ENCODE data around the gene SIMC1.

Gene SIMC1

GRCh38 chr5:176341325-176342157, 103.3 kb downstream of the SIMC1 start:
- no peak for DNase-seq (ENCODE audit: extremely low read depth, insufficient read length)
- no peak for TF ChIP-seq CTCF (IDR thresholded peaks at IDR 0.05; ENCODE audit: insufficient read depth, low read length, poor library complexity, severe bottlenecking)
- no peaks in the 10 kb centered on the region for H3K27me3 ChIP-seq (replicated peaks; ENCODE audit: control insufficient read depth, insufficient read depth, low read length)
- no peak overlapping the region for H3K4me3 ChIP-seq (replicated peaks; ENCODE audit: low read depth, low read length)
- peaks cover 6% of the 10 kb centered on the region for H3K36me3 ChIP-seq (ENCODE audit: control insufficient read depth, insufficient read depth, low read length)

DNA sequence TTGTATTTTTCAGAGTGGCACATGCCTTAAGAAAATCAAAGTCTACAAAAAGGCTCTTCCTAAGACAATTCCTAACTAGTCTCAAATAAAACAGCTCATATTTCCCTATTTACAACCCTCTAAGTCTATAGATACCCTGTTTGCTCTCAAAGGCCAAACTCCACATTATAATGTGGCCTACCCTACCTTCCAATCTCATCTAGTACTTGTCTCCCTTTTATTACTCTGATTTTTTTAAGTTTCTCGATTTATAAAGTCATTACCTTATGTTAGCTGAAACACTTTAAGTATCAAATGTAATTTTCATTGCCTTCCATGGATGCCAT, 103.9 kb downstream of the SIMC1 start:
- no peak for DNase-seq (ENCODE audit: extremely low read depth, insufficient read length)
- H3K4me3 ChIP-seq (replicated peaks; ENCODE audit: low read depth, low read length): no peak overlapping the region
- peaks cover 7% of the 10 kb centered on the region for H3K36me3 ChIP-seq (ENCODE audit: control insufficient read depth, insufficient read depth, low read length)
- no peaks in the 10 kb centered on the region for H3K27me3 ChIP-seq (replicated peaks; ENCODE audit: control insufficient read depth, insufficient read depth, low read length)
- TF ChIP-seq CTCF (IDR thresholded peaks at IDR 0.05; ENCODE audit: insufficient read depth, low read length, poor library complexity, severe bottlenecking): no peak

- Histone ChIP-seq H3K27me3 (replicated peaks; ENCODE audit: control insufficient read depth, insufficient read depth, low read length) (no peaks in the 10 kb centered on the region), H3K4me3 (replicated peaks; ENCODE audit: low read depth, low read length) (no peak overlapping the region), H3K36me3 (ENCODE audit: control insufficient read depth, insufficient read depth, low read length) (peaks cover 9% of the 10 kb centered on the region)
- TF ChIP-seq CTCF (IDR thresholded peaks at IDR 0.05; ENCODE audit: insufficient read depth, low read length, poor library complexity, severe bottlenecking): no peak
- no peak for DNase-seq (ENCODE audit: extremely low read depth, insufficient read length)
Observed at GRCh38 chr5:176342766-176343458, 104.7 kb downstream of the SIMC1 start.

DNA sequence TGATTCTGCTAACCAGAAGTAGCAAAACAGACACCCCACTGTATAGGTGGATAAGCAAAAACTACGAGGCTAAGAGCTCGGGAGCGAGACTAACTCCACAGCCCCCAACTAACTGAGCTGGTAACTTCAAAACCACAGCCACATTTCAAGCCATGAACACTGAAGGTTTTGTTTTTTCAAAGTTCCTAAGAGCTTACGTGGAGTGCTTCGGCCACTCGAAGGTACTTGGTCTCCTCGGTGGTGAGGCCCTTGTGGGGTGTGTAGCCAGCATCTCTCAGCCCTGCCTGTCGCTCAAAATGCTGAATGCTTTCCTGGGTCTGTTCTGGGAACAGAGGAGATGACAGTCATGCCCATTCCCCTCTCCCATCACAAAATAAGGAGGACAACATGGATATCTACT, 112.2 kb downstream of the SIMC1 start:
- Histone ChIP-seq H3K4me3 (replicated peaks; ENCODE audit: low read depth, low read length) (no peak overlapping the region), H3K36me3 (ENCODE audit: control insufficient read depth, insufficient read depth, low read length) (peaks cover 35% of the 10 kb centered on the region), H3K27me3 (replicated peaks; ENCODE audit: control insufficient read depth, insufficient read depth, low read length) (no peaks in the 10 kb centered on the region)
- TF ChIP-seq CTCF (IDR thresholded peaks at IDR 0.05; ENCODE audit: insufficient read depth, low read length, poor library complexity, severe bottlenecking): no peak
- DNase-seq (ENCODE audit: extremely low read depth, insufficient read length): no peak

GRCh38 chr5:176352116-176352878, 114.1 kb downstream of the SIMC1 start:
- Histone ChIP-seq H3K4me3 (replicated peaks; ENCODE audit: low read depth, low read length) (no peak overlapping the region), H3K27me3 (replicated peaks; ENCODE audit: control insufficient read depth, insufficient read depth, low read length) (no peaks in the 10 kb centered on the region), H3K36me3 (ENCODE audit: control insufficient read depth, insufficient read depth, low read length) (peaks cover 35% of the 10 kb centered on the region)
- DNase-seq (ENCODE audit: extremely low read depth, insufficient read length): no peak
- no peak for TF ChIP-seq CTCF (IDR thresholded peaks at IDR 0.05; ENCODE audit: insufficient read depth, low read length, poor library complexity, severe bottlenecking)

All from GM06990 (cell line).